ENCODE measurements around the gene ADGRE3. TPM values are rescaled to one million over a fixed set of nuclear protein-coding genes. Genes with fewer than 3 reads are reported as not detected.
"Not testable (repeated sequence)": the region's sequence is repeated elsewhere in the genome, so short reads cannot be mapped to it uniquely, and the experiment has no call there.

Gene ADGRE3
- total and polyA plus RNA-seq, 2 of the 4 experiments (the other 2 are of a cell fraction), result not detected

DNA sequence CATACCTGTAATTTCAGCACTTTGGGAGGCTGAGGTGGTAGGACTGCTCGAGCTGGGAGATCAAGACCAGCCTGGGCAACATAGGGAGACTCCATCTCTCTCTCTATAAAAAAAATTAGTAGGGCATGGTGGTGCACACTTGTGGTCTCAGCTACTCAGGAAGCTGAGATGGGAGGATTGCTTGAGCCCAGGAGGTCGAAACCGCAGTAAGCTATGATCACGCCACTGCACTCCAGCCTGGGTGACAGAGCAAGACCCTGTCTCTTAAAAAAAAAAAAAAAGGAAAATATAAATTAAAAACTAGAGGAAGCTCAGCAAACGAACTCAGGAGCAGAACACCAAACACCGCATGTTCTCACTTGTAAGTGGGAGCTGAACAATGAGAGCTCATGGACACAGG lies 50.2 kb downstream of the ADGRE3 start:
- H3K27me3 ChIP-seq (ENCODE audit: control insufficient read depth, insufficient read depth, low read length); H3K23ac ChIP-seq (ENCODE audit: low read depth, low read length); H4K8ac ChIP-seq (ENCODE audit: low read depth in 2 of 2, low read length in 2 of 2); H3K14ac ChIP-seq (replicated peaks; ENCODE audit: low read depth, low read length); BruUV-seq (replicated peaks); H2BK20ac ChIP-seq (ENCODE audit: low read depth, low read length); H3K27ac ChIP-seq (ENCODE audit: insufficient read depth, low read length); H2BK120ac ChIP-seq (ENCODE audit: low read depth, low read length); H3K4me1 ChIP-seq (ENCODE audit: control insufficient read depth, insufficient read depth, low read length); in situ Hi-C loops (cut with MboI; ENCODE audit: low sequenced_read_pairs); ATAC-seq (ENCODE audit: low read depth); H3K56ac ChIP-seq (ENCODE audit: extremely low read depth, insufficient read depth, low read length); H3K36me3 ChIP-seq (ENCODE audit: control insufficient read depth, insufficient read depth, low read length); H3K9me1 ChIP-seq (ENCODE audit: insufficient read depth, low read length); dilution Hi-C loops (cut with HindIII; ENCODE audit: low sequenced_read_pairs, unreplicated experiment); H3K4me2 ChIP-seq (ENCODE audit: low read depth, low read length); intact Hi-C loops (cut with micrococcal nuclease); H3K4ac ChIP-seq (ENCODE audit: low read depth, low read length); H2AFZ ChIP-seq (replicated peaks; ENCODE audit: low read length, poor library complexity); H3K9ac ChIP-seq (ENCODE audit: low read depth, low read length); H2AK9ac ChIP-seq (replicated peaks; ENCODE audit: low read depth, low read length, poor library complexity); H3K18ac ChIP-seq (ENCODE audit: low read depth, low read length); H3K9me3 ChIP-seq (ENCODE audit: control insufficient read depth, insufficient read depth, low read length); H4K20me1 ChIP-seq (ENCODE audit: insufficient read depth, low read length); H2BK15ac ChIP-seq (ENCODE audit: low read depth, low read length); H2BK5ac ChIP-seq (ENCODE audit: low read depth, low read length, poor library complexity, severe bottlenecking); DNase-seq; H2AK5ac ChIP-seq (ENCODE audit: low read depth, low read length); H4K91ac ChIP-seq (ENCODE audit: insufficient read depth, low read depth, low read length); CTCF ChIA-PET; H4K5ac ChIP-seq (ENCODE audit: low read depth, low read length); H3K4me3 ChIP-seq (ENCODE audit: insufficient read depth, low read depth, low read length); H3K79me1 ChIP-seq (ENCODE audit: low read depth in 1 of 2, low read length in 2 of 2): not testable (repeated sequence)
- POLR2A ChIA-PET (ENCODE audit: unreplicated experiment), result interaction anchor here (0.6 kb wide), 2 partner anchors 31 to 790 kb away, joined by 3 to 6 read pairs; no protein-coding TSS in a partner anchor
- 71% methylated on average over 5 of the region's 6 CpGs; no CpG with 5 or more reads in 1 of the 2 experiments for WGBS, 2 experiments (ENCODE audit: extremely low coverage in 2 of 2, insufficient read length in 1 of 2)
